HG03558 (cell line): ENCODE measurements around the gene RNF220.

ENCODE experiments used
- ATAC-seq: cut with Tn5 transposase; IDR thresholded peaks from one replicate; pipeline ENCODE4 v1.9.1; 2021; ENCODE audit warnings: moderate number of reproducible peaks; ENCODE audit not compliant: unreplicated experiment; ENCODE audit errors: extremely low read depth

RNF220 gene

GRCh38 chr1:44602634-44603628 lies 197.9 kb downstream of the RNF220 start:
- no peak for ATAC-seq

DNA sequence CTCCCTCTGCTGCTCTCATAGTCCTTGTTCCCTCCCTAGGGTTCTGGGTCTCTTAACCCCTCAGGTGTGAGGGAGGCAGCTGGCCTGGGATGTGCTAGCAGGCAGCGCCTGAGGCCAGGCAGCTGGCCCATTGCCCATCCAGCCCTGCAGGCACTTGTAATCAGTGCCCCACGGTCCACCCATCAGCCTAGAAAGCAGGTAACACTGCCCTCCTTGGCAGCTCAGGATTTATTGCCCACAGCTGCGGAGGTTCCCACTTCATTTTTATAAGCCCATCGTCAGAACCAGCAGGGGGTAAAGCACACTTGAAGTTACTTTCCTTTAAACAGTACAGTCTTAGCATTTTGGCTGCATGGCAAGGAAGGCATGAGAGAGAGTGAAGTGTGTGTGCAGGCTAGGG lies 198.7 kb downstream of the RNF220 start:
- ATAC-seq: no peak

DNA sequence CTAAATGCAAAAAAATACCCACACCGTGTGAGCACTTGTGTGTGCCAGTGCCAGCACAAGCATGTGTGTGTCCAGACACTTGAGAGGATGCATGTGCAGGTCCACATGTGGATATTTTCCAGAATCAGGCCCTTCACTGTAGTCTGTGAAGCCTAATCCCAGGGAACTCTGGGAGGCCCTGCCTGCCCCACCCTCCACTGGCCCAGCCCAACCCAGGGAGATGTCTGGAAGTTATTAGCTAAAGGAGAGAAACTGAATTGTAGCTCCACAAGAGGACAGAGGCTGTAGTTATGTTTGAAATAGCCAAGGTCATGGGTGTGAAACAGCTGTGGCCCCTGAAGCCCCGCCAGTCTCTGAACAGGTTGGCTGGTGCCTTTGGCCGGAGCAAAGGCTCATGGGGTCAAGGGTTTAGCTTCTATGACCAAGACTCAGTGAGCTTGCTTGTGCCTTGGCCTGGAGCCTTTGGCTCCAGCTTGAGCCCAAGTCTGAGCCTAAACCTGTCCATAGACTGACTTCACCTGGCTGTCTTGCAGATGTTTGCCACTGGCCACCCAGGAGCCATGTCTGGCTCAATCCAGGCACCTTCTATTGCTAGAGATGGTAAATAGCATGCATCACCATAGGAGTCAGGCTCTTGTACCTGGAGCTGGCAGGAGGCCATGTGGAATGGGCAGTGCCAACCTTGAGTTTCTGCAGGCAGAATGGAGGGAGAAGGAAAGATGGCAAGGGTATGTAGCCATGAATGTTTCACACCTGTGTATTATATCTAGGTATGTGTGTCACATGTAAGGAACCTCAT lies 199.3 kb downstream of the RNF220 start:
- ATAC-seq: no peak

GRCh38 chr1:44605914-44606615 lies 201.0 kb downstream of the RNF220 start:
- no peak for ATAC-seq

- no peak for ATAC-seq
These were observed 201.7 kb downstream of the RNF220 start for GRCh38 chr1:44606701-44607281.

DNA sequence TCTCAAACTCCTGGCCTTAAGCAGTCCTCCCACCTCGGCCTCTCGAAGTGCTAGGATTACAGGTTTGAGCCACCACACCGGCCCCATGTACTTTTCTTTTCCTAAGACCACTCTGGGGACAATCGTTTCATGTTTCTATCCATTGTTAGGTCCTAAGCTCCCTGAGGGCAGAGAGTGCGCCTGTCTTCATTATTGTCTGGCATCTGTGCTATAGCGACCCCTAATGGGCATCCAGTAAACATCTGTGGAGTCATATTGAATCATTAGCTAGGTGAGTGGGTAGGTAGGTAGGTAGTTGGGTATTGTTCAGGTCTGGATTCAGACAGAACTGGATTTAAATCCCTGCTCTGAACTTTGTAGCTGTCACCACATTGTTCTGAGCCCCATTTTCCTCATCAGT lies 203.1 kb downstream of the RNF220 start:
- no peak for ATAC-seq

DNA sequence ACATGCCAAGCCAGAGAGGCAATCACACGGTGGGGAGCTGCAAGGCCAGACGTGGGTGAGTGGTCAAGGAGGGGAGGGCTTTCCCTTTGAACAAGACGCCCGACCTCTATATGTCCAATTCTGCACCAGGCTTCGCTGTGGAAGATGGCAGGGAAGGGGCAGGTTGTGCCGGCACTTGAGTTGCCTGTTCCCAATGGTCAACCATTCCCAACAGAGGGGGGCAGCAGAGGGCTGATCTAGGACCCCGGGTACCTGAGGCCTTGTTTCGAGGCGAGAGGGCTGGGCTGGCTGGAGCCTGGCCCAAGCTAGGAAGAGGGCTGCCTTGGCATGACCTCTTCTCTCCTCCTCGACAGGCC lies 204.3 kb downstream of the RNF220 start:
- no peak for ATAC-seq

DNA sequence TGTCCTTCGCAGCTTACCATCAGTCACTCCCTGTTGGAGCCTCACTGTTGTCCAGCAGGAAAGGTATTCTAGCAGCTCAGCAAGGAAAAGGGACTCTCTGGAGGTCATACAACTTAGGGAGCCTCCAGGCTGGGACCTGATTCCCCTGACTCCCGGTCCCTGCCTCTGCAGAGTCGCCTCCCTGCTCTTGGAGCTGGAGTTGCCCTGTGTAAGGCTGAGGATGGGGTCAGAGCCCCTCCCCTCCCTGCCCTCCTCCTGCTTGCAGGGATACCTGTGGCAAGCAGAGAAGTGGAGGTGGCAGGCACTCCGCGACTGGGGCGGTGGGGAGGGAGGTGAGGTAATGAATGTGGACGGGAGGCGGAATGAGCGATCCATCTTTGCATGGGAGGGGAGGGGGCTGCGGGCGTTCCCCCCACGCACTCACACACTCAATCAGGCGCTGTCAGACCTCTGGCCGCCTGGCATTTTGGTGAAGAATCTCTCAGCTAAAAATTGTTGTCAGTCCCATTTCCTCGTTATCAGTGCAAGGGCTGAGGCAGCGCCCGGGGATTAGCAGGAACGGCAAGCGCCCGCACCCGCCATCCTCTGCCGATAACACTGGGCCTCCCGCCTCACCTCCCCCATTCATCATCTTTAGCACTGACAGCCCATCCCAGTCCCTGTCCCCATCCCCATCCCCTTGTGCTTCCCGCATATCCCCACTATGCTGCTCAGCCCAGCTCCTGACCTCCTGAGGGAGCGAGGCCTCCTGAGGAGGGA lies 204.9 kb downstream of the RNF220 start:
- ATAC-seq: no peak

- ATAC-seq: no peak
These were observed 205.6 kb downstream of the RNF220 start for GRCh38 chr1:44610527-44611148.

DNA sequence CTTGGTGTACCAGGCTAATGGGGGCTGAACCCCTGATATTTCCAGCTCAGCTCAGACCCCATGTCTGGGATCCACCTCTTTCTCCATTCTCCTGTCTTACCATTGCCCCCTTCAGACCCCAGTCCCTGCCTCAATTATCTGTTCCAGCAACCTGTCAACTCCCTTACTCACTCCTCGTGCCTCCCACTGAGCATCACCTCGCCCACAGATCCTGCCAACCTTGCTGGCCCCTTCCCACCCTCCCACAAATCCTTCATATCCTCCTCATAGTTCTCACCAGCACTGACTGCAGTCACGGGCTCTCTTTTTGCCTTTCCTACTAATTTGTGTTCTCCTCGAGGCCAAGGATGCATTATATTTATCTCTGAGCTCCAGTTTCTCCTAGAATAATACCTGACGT lies 206.4 kb downstream of the RNF220 start:
- no peak for ATAC-seq

DNA sequence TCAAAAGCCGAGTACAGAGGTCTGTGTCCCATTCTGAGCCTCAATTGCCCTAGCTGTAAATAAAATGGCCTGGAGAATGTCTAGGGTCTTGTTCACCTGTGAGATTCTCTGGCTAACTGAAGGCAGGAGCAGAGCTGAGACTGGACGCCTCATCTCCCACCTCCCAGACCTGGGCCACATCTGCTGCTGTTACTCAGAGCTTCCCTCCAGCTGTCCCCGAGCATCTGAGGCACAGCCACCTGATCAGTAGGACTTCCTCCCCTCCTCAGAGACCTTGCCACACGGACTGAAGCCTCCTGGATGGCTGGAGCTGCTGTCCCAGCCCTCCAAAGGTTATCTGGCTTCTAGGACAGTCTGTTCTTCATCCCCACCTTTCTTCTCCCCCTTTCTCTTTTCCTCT lies 206.8 kb downstream of the RNF220 start:
- no peak for ATAC-seq

DNA sequence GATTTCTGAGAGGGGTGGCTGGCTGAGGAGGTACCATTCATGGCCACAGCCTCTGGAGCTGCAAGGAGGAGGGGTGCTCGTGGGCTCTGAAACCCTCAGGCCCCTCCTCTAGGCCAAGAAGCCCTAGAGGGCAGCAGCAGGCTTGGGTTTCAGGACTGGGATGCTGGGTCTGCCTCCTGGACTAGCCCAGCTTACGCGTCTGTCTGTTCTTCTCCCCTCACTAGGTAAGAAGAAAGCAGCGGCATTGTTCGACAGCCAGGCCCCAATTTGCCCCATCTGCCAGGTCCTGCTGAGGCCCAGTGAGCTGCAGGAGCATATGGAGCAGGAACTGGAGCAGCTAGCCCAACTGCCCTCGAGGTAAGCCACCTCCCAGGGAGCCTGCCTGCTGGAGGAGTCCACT lies 208.9 kb downstream of the RNF220 start:
- ATAC-seq: no peak

DNA sequence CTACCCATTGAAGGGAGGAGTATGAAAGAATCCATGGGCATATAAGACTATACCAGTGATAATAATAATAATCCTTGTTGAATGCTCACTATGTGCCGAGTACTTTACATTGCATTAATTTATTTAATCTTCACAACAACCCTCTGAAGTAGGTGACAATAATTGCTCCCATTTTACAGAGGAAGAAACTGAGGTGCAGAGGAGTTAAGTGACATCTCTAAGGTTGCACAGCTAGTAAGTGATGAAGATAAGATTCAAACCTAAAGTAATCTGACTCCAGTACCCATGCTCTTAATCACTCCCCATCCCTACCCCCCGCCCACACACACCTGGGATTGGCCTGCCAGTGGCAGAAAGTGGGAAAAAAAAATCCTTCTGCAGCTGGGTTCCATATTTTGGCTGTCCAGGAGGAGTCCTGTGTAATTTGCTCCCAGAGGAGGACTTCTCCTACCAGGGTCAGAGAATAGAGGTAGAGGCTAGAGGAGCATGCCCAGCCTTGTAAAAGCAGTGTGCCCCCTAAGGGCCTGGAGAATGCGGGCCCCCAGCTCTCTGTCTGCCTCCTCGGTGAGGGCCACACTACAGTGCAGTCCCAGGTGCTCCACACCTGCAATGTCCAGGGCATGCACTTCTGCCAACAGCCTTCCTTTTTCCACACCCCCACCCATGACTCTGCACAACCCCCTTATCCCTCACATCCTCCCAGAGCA lies 211.4 kb downstream of the RNF220 start:
- ATAC-seq: no peak

DNA sequence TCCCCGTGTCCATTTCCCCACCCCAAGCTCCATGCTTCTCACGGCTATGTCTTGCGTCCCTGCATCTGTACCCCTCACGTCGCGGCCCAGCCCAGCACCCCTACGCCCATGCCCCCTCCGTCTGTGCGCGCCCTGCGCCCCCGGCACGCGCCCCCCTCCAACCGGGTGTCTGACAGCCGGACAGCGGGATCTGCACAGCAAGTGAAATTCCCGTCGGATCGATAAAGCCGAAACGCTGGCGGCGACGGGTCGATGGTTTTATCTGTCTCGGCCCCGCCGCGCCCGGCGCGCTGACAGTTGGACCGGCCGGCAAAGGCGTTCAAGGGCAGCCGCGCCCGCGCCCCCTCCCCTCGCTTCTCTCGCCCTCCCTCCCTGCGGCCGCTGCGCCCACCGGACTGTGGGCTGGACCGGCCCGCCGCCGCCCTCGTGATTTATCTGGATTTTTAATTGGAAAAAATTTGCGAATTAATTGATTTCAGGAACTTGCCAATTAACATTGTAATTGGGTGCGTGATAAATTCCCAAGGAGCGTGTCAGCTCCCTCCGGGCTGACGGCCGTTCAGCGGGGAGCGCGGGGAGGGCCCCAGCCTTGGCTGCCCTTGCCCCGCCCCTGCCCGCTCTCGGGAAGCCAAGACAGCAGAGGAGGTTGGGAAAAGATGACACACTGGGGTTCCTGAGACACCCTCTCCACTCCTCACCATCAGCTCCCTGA lies 212.1 kb downstream of the RNF220 start:
- ATAC-seq: no peak

GRCh38 chr1:44617703-44618029 lies 212.6 kb downstream of the RNF220 start:
- ATAC-seq: no peak

GRCh38 chr1:44619261-44619900 lies 214.3 kb downstream of the RNF220 start:
- no peak for ATAC-seq

DNA sequence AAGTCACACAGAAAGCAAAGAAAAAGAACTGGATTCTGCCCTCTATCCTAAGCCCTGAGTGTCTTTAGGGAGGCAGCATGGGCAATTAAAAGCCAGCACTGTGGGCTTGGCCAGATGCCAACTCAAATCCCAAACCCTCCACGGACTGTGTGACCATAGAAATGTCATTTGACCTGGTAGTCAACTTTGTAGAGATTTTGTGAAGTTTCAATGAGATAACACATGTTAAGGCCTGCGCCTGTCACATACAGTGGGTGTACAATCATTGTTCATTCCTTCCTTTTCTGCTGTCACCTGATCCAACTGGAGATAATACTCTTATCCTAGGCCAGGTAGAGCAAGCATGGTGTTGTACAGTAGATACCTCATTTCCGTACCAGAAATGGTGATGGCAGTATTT lies 215.0 kb downstream of the RNF220 start:
- ATAC-seq: no peak

- no peak for ATAC-seq
These were observed 216.8 kb downstream of the RNF220 start for GRCh38 chr1:44621841-44622286.
